ENCODE measurements around the gene TMEM209. TPM values are rescaled to one million over a fixed set of nuclear protein-coding genes. Genes with fewer than 3 reads are reported as not detected.

Gene TMEM209
- total RNA-seq, 2 experiments from 2014 or later, result 18.3 to 18.8 TPM

- ATAC-seq (ENCODE audit: poor library complexity) (no peak), DNase-seq (no peak)
- Histone ChIP-seq H3K27ac (ENCODE audit: low read depth in 1 of 2, low read length in 2 of 2) (no peak overlapping the region), H3K27me3 (ENCODE audit: control insufficient read depth in 1 of 2, insufficient read depth in 2 of 2, low read length in 2 of 2) (no peaks in the 10 kb centered on the region), H3K36me3 (ENCODE audit: insufficient read depth, low read length) (peaks cover 4% of the 10 kb centered on the region), H3K4me1 (ENCODE audit: insufficient read depth, low read length) (peaks cover 21% of the 10 kb centered on the region), H3K4me3 (ENCODE audit: low read length) (peak overlapping the region; percentile 65), H3K9me3 (ENCODE audit: control insufficient read depth in 1 of 2, insufficient read depth in 1 of 2, low read length in 2 of 2) (no peaks in the 10 kb centered on the region)
- Mint-ChIP-seq H3K4me1 (ENCODE audit: low read depth) (peaks cover 28% of the 10 kb centered on the region), H3K27me3 (no peaks in the 10 kb centered on the region), H3K4me3 (peak overlapping the region; percentile 84), H3K36me3 (ENCODE audit: low read depth) (peaks cover 13% of the 10 kb centered on the region), H3K27ac (peak overlapping the region; percentile 72), H3K9me3 (no peaks in the 10 kb centered on the region)
- intact Hi-C loops (cut with DNase I, micrococcal nuclease), result no loop called here
- ChIA-PET POLR2A (interaction anchor here (1.4 to 1.8 kb wide), 2 partner anchors 12 to 65 kb away, joined by 4 to 14 read pairs; partner anchors contain the start of gene TMEM209), CTCF (interaction anchor here (0.6 kb wide), 1 partner anchor 408 kb away, joined by 3 read pairs; no protein-coding TSS in a partner anchor)
- TF ChIP-seq, protein P1, sequence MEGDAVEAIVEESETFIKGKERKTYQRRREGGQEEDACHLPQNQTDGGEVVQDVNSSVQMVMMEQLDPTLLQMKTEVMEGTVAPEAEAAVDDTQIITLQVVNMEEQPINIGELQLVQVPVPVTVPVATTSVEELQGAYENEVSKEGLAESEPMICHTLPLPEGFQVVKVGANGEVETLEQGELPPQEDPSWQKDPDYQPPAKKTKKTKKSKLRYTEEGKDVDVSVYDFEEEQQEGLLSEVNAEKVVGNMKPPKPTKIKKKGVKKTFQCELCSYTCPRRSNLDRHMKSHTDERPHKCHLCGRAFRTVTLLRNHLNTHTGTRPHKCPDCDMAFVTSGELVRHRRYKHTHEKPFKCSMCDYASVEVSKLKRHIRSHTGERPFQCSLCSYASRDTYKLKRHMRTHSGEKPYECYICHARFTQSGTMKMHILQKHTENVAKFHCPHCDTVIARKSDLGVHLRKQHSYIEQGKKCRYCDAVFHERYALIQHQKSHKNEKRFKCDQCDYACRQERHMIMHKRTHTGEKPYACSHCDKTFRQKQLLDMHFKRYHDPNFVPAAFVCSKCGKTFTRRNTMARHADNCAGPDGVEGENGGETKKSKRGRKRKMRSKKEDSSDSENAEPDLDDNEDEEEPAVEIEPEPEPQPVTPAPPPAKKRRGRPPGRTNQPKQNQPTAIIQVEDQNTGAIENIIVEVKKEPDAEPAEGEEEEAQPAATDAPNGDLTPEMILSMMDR (IDR thresholded peaks at IDR 0.05), result no peak
Measured at GRCh38 chr7:130140551-130141160, 64.5 kb downstream of the TMEM209 start.

- Mint-ChIP-seq H3K27ac (peak overlapping the region; percentile 44), H3K4me3 (peak overlapping the region; percentile 79), H3K36me3 (ENCODE audit: low read depth) (peaks cover 17% of the 10 kb centered on the region), H3K27me3 (no peaks in the 10 kb centered on the region), H3K4me1 (ENCODE audit: low read depth) (peaks cover 28% of the 10 kb centered on the region), H3K9me3 (no peaks in the 10 kb centered on the region)
- Histone ChIP-seq H3K4me3 (ENCODE audit: low read length) (no peak overlapping the region), H3K27me3 (ENCODE audit: control insufficient read depth in 1 of 2, insufficient read depth in 2 of 2, low read length in 2 of 2) (no peaks in the 10 kb centered on the region), H3K27ac (ENCODE audit: low read depth in 1 of 2, low read length in 2 of 2) (no peak overlapping the region), H3K9me3 (ENCODE audit: control insufficient read depth in 1 of 2, insufficient read depth in 1 of 2, low read length in 2 of 2) (no peaks in the 10 kb centered on the region), H3K36me3 (ENCODE audit: insufficient read depth, low read length) (peaks cover 8% of the 10 kb centered on the region), H3K4me1 (ENCODE audit: insufficient read depth, low read length) (peaks cover 21% of the 10 kb centered on the region)
- TF ChIP-seq, protein P1 (IDR thresholded peaks at IDR 0.05), result no peak
- DNase-seq, result no peak
- no peak for ATAC-seq (ENCODE audit: poor library complexity)
- ChIA-PET POLR2A (no interaction called here), CTCF (no interaction called here)
- intact Hi-C loops (cut with DNase I, micrococcal nuclease), result no loop called here
Measured at GRCh38 chr7:130139193-130139960, 65.8 kb downstream of the TMEM209 start.

- Histone ChIP-seq H3K27me3 (ENCODE audit: control insufficient read depth in 1 of 2, insufficient read depth in 2 of 2, low read length in 2 of 2) (no peaks in the 10 kb centered on the region), H3K36me3 (ENCODE audit: insufficient read depth, low read length) (peaks cover 12% of the 10 kb centered on the region), H3K27ac (ENCODE audit: low read depth in 1 of 2, low read length in 2 of 2) (no peak overlapping the region), H3K9me3 (ENCODE audit: control insufficient read depth in 1 of 2, insufficient read depth in 1 of 2, low read length in 2 of 2) (no peaks in the 10 kb centered on the region), H3K4me3 (ENCODE audit: low read length) (no peak overlapping the region), H3K4me1 (ENCODE audit: insufficient read depth, low read length) (peaks cover 18% of the 10 kb centered on the region)
- H3K9me3 Mint-ChIP-seq, result no peaks in the 10 kb centered on the region
- no peak for DNase-seq
- CTCF ChIA-PET, result no interaction called here
- intact Hi-C loops (cut with DNase I, micrococcal nuclease), result no loop called here
- H3K36me3 Mint-ChIP-seq (ENCODE audit: low read depth), result peaks cover 31% of the 10 kb centered on the region
- H3K27ac Mint-ChIP-seq, result no peak overlapping the region
- POLR2A ChIA-PET, result no interaction called here
- ATAC-seq (ENCODE audit: poor library complexity), result no peak
- peaks cover 23% of the 10 kb centered on the region for H3K4me1 Mint-ChIP-seq (ENCODE audit: low read depth)
- no peak overlapping the region for H3K4me3 Mint-ChIP-seq
- TF ChIP-seq, protein P1 (IDR thresholded peaks at IDR 0.05), result no peak
- no peaks in the 10 kb centered on the region for H3K27me3 Mint-ChIP-seq
Measured at GRCh38 chr7:130137207-130137606, 68.0 kb downstream of the TMEM209 start.
